SK-N-SH treated with all-trans-retinoic acid at 6 μM for 48 hours (cell line): ENCODE data around the gene AGGF1.

ENCODE experiments used
- ATAC-seq: fragments of 200-7000 bp; cut with Tn5 transposase; 3 replicates; pipeline ENCODE4 v1.9.1; 2020; ENCODE audit warnings: mild to moderate bottlenecking, moderate library complexity
- BACH2 ChIP-seq: fragments of 250-450 bp; sonication (Bioruptor Pico); IDR thresholded peaks from 2 replicates; pipeline ENCODE4 v1.9.0; 2021; ENCODE audit warnings: mild to moderate bottlenecking, borderline replicate concordance
- CREB5 ChIP-seq: fragments of 250-450 bp; sonication (Bioruptor Pico); IDR thresholded peaks from 2 replicates; pipeline ENCODE4 v1.5.1; 2020; ENCODE audit warnings: low read depth, mild to moderate bottlenecking, moderate library complexity
- CSRNP3 ChIP-seq: fragments of 250-450 bp; sonication (Bioruptor Pico); IDR thresholded peaks from 2 replicates; pipeline ENCODE4 v1.5.1; 2021; ENCODE audit warnings: mild to moderate bottlenecking, moderate library complexity
- ESRRG ChIP-seq: fragments of 250-450 bp; sonication (Bioruptor Pico); IDR thresholded peaks from 2 replicates; pipeline ENCODE4 v1.6.1; 2021; ENCODE audit warnings: mild to moderate bottlenecking
- GLIS3 ChIP-seq: fragments of 250-450 bp; sonication (Bioruptor Pico); IDR thresholded peaks from 2 replicates; pipeline ENCODE4 v1.5.0; 2020; ENCODE audit warnings: mild to moderate bottlenecking, moderate library complexity
- ISL1 ChIP-seq: fragments of 250-450 bp; sonication (Bioruptor Pico); IDR thresholded peaks from 2 replicates; pipeline ENCODE4 v2.1.2; 2022; ENCODE audit warnings: mild to moderate bottlenecking, moderate library complexity
- OSR1 ChIP-seq: fragments of 250-450 bp; sonication (Bioruptor Pico); IDR thresholded peaks from 2 replicates; pipeline ENCODE4 v1.8.0; 2022; ENCODE audit warnings: moderate library complexity, mild to moderate bottlenecking, inconsistent platforms
- PATZ1 ChIP-seq: fragments of 250-450 bp; sonication (Bioruptor Pico); IDR thresholded peaks from 2 replicates; pipeline ENCODE4 v1.8.0; 2020; ENCODE audit warnings: mild to moderate bottlenecking, moderate library complexity, borderline replicate concordance
- PPARA ChIP-seq: fragments of 250-450 bp; sonication (Bioruptor Pico); IDR thresholded peaks from 2 replicates; pipeline ENCODE4 v1.5.0; 2020; ENCODE audit warnings: mild to moderate bottlenecking, borderline replicate concordance
- RARB ChIP-seq: fragments of 250-450 bp; sonication (Bioruptor Pico); IDR thresholded peaks from 2 replicates; pipeline ENCODE4 v1.8.0; 2021; ENCODE audit warnings: mild to moderate bottlenecking, moderate library complexity
- SNAI2 ChIP-seq: fragments of 250-450 bp; sonication (Bioruptor Pico); IDR thresholded peaks from 2 replicates; pipeline ENCODE4 v1.5.0; 2020; ENCODE audit warnings: mild to moderate bottlenecking, moderate library complexity
- TCF4 ChIP-seq: fragments of 250-450 bp; sonication (Bioruptor Pico); IDR thresholded peaks from 2 replicates; pipeline ENCODE4 v1.8.0; 2021; ENCODE audit warnings: mild to moderate bottlenecking, moderate library complexity, borderline replicate concordance
- TOX ChIP-seq: fragments of 250-450 bp; sonication (Bioruptor Pico); IDR thresholded peaks from 2 replicates; pipeline ENCODE4 v1.8.0; 2021; ENCODE audit warnings: mild to moderate bottlenecking, moderate library complexity, borderline replicate concordance
- TSHZ2 ChIP-seq: fragments of 250-450 bp; sonication (Bioruptor Pico); IDR thresholded peaks from 2 replicates; pipeline ENCODE4 v1.5.0; 2020; ENCODE audit warnings: mild to moderate bottlenecking, moderate library complexity
- ZC3H10 ChIP-seq: fragments of 250-450 bp; sonication (Bioruptor Pico); IDR thresholded peaks from 2 replicates; pipeline ENCODE4 v1.5.1; 2021; ENCODE audit warnings: mild to moderate bottlenecking, moderate library complexity
- ZFP3 ChIP-seq: fragments of 250-450 bp; sonication (Bioruptor Pico); IDR thresholded peaks from 2 replicates; pipeline ENCODE4 v1.5.0; 2020; ENCODE audit warnings: mild to moderate bottlenecking, moderate library complexity
- ZNF565 ChIP-seq: fragments of 450-650 bp; formaldehyde crosslinking; conservative IDR thresholded peaks from 2 replicates; pipeline ENCODE4 v1.5.0; 2020; ENCODE audit warnings: low read depth, mild to moderate bottlenecking, moderate library complexity
- ZNF70 ChIP-seq: fragments of 450-650 bp; formaldehyde crosslinking; IDR thresholded peaks from 2 replicates; pipeline ENCODE4 v1.5.0; 2020; ENCODE audit warnings: mild to moderate bottlenecking, moderate library complexity
- ZNF8 ChIP-seq: fragments of 450-650 bp; formaldehyde crosslinking; IDR thresholded peaks from 2 replicates; pipeline ENCODE4 v1.5.0; 2020; ENCODE audit warnings: mild to moderate bottlenecking, moderate library complexity
- TF ChIP-seq, protein P1 (sequence below): fragments of 250-450 bp; sonication (Bioruptor Pico); IDR thresholded peaks from 2 replicates; pipeline ENCODE4 v1.8.0; 2021; ENCODE audit warnings: low read depth, mild to moderate bottlenecking, moderate library complexity, borderline replicate concordance

Gene AGGF1

DNA sequence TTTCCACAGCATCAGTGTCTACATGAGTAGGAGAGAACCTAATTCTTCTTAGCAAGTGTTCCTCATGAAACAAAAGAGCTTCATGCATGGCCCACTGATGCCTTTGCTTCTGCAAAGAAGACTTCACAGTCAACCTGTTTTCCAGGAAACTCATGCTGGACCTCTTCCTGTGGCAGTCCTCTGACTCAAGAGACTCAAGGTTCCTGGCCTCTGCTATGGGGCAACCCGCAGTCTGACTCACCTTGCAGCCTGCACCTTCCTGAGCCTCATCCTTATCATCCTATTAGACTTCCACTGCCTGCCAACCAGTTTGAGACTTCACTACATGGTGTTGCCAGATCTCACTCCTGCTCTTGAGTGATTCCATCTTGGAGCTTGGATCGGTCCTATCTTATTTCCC is 17.6 kb upstream of the AGGF1 start (continued):
- no peak for TF ChIP-seq CREB5 (CRISPR knock-in tag)
- TF ChIP-seq PPARA (CRISPR knock-in tag): no peak
- no peak for TF ChIP-seq OSR1 (CRISPR knock-in tag)
- TF ChIP-seq, all 23 proteins: peak for 0

GRCh38 chr5:77015938-77016569 is 14.2 kb upstream of the AGGF1 start:
- peak; percentile 85 for ATAC-seq
- TF ChIP-seq ZNF565 (CRISPR knock-in tag): no peak
- TF ChIP-seq, all 23 proteins: peak for 0

- TF ChIP-seq ZFP3 (CRISPR knock-in tag) (no peak), ZC3H10 (no peak), OSR1 (CRISPR knock-in tag) (no peak), ZNF70 (CRISPR knock-in tag) (no peak), ISL1 (CRISPR knock-in tag) (no peak), CSRNP3 (CRISPR knock-in tag) (no peak), GLIS3 (CRISPR knock-in tag) (no peak), BACH2 (no peak), PPARA (CRISPR knock-in tag) (no peak), ZNF565 (CRISPR knock-in tag) (no peak), ESRRG (CRISPR knock-in tag) (no peak), TOX (CRISPR knock-in tag) (no peak), PATZ1 (no peak), TSHZ2 (CRISPR knock-in tag) (no peak), SNAI2 (CRISPR knock-in tag) (no peak), TCF4 (CRISPR knock-in tag) (no peak), ZNF8 (CRISPR knock-in tag) (no peak), RARB (CRISPR knock-in tag) (no peak), CREB5 (CRISPR knock-in tag) (no peak)
- TF ChIP-seq, protein P1, sequence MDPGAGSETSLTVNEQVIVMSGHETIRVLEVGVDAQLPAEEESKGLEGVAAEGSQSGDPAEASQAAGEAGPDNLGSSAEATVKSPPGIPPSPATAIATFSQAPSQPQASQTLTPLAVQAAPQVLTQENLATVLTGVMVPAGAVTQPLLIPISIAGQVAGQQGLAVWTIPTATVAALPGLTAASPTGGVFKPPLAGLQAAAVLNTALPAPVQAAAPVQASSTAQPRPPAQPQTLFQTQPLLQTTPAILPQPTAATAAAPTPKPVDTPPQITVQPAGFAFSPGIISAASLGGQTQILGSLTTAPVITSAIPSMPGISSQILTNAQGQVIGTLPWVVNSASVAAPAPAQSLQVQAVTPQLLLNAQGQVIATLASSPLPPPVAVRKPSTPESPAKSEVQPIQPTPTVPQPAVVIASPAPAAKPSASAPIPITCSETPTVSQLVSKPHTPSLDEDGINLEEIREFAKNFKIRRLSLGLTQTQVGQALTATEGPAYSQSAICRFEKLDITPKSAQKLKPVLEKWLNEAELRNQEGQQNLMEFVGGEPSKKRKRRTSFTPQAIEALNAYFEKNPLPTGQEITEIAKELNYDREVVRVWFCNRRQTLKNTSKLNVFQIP (CRISPR knock-in tag): no peak
- ATAC-seq: no peak
These were observed 13.2 kb upstream of the AGGF1 start for GRCh38 chr5:77016962-77017361.
